ENCODE measurements around the gene USP17L26.
A peak's percentile ranks its signal among the peaks of the same experiment; 100 is the strongest.
"Not testable (repeated sequence)": the region's sequence is repeated elsewhere in the genome, so short reads cannot be mapped to it uniquely, and the experiment has no call there.

USP17L26 gene

GRCh38 chr4:9334358-9334757 is at the start of gene USP17L26:
TSS of gene USP17L26 (plus strand) at chr4:9334658. CDS start at chr4:9334658, 0 bp downstream.
- DNase-seq (ENCODE audit: low read depth in 3 of 3), result not testable (repeated sequence)

- DNase-seq (ENCODE audit: low read depth in 3 of 3), result not testable (repeated sequence)
Measured at GRCh38 chr4:9324191-9324590, 10.3 kb upstream of the USP17L26 start.

- not testable (repeated sequence) for DNase-seq (ENCODE audit: low read depth in 3 of 3)
Measured at GRCh38 chr4:9324865-9325264, 9.6 kb upstream of the USP17L26 start, which contains the start of gene USP17L24. TSS of gene USP17L24 (plus strand) at chr4:9325165. CDS start at chr4:9325165, 0 bp downstream.

GRCh38 chr4:9329611-9330010 is 4.8 kb upstream of the USP17L26 start, which contains the start of gene USP17L25:
TSS of gene USP17L25 (plus strand) at chr4:9329911. CDS start at chr4:9329911, 0 bp downstream.
- not testable (repeated sequence) for DNase-seq (ENCODE audit: low read depth in 3 of 3)

- not testable (repeated sequence) for DNase-seq (ENCODE audit: low read depth in 3 of 3)
Measured at GRCh38 chr4:9339103-9339502, 4.6 kb downstream of the USP17L26 start, which contains the start of gene USP17L5. TSS of gene USP17L5 (plus strand) at chr4:9339403. CDS start at chr4:9339403, 0 bp downstream.

GRCh38 chr4:9343848-9344247 is 9.4 kb downstream of the USP17L26 start, which contains the start of gene USP17L27:
TSS of gene USP17L27 (plus strand) at chr4:9344148. CDS start at chr4:9344148, 0 bp downstream.
- DNase-seq (ENCODE audit: low read depth in 3 of 3), result not testable (repeated sequence)

GRCh38 chr4:9348593-9348992 is 14.1 kb downstream of the USP17L26 start, which contains the start of gene USP17L28:
TSS of gene USP17L28 (plus strand) at chr4:9348893. CDS start at chr4:9348893, 0 bp downstream.
- DNase-seq (ENCODE audit: low read depth in 3 of 3), result not testable (repeated sequence)

- not testable (repeated sequence) for DNase-seq (ENCODE audit: low read depth in 3 of 3)
Measured at GRCh38 chr4:9350866-9351265, 16.4 kb downstream of the USP17L26 start.

GRCh38 chr4:9353338-9353737 is 18.9 kb downstream of the USP17L26 start, which contains the start of gene USP17L29:
TSS of gene USP17L29 (plus strand) at chr4:9353638. CDS start at chr4:9353638, 0 bp downstream.
- not testable (repeated sequence) for DNase-seq (ENCODE audit: low read depth in 3 of 3)

GRCh38 chr4:9362829-9363228 is 28.4 kb downstream of the USP17L26 start, which contains the start of gene USP17L30:
TSS of gene USP17L30 (plus strand) at chr4:9363129. CDS start at chr4:9363129, 0 bp downstream.
- DNase-seq (ENCODE audit: low read depth in 3 of 3), result not testable (repeated sequence)

- DNase-seq (ENCODE audit: low read depth in 3 of 3), result not testable (repeated sequence)
Measured at GRCh38 chr4:9379881-9380280, 45.4 kb downstream of the USP17L26 start.

- DNase-seq (ENCODE audit: low read depth in 3 of 3), result peak; percentile 5 to 34 (median 24)
Measured at GRCh38 chr4:9381012-9381534, 46.6 kb downstream of the USP17L26 start.

- DNase-seq (ENCODE audit: low read depth in 3 of 3), result no peak
Measured at GRCh38 chr4:9384126-9384525, 49.7 kb downstream of the USP17L26 start.

Data from stimulated activated CD4-positive, alpha-beta T cell treated with anti-CD3 and anti-CD28 coated beads, TNF-alpha, amount 100 ng/mL, for 48 hours (primary cell).